SK-N-SH treated with all-trans-retinoic acid at 6 μM for 48 hours (cell line): ENCODE measurements around the gene SLC2A4.

Experiments used
- ATAC-seq: fragments of 200-7000 bp; cut with Tn5 transposase; 3 replicates; pipeline ENCODE4 v1.9.1; 2020; ENCODE audit warnings: mild to moderate bottlenecking, moderate library complexity
- ARNTL ChIP-seq: fragments of 450-650 bp; formaldehyde crosslinking; IDR thresholded peaks from 2 replicates; pipeline ENCODE4 v1.5.0; 2020; ENCODE audit warnings: low read depth, mild to moderate bottlenecking, moderate library complexity, borderline replicate concordance
- BACH2 ChIP-seq: fragments of 250-450 bp; sonication (Bioruptor Pico); IDR thresholded peaks from 2 replicates; pipeline ENCODE4 v1.9.0; 2021; ENCODE audit warnings: mild to moderate bottlenecking, borderline replicate concordance
- CSDC2 ChIP-seq: fragments of 250-450 bp; sonication (Bioruptor Pico); IDR thresholded peaks from 2 replicates; pipeline ENCODE4 v1.5.0; 2020; ENCODE audit warnings: mild to moderate bottlenecking, moderate library complexity
- ESRRG ChIP-seq: fragments of 250-450 bp; sonication (Bioruptor Pico); IDR thresholded peaks from 2 replicates; pipeline ENCODE4 v1.6.1; 2021; ENCODE audit warnings: mild to moderate bottlenecking
- GLIS3 ChIP-seq: fragments of 250-450 bp; sonication (Bioruptor Pico); IDR thresholded peaks from 2 replicates; pipeline ENCODE4 v1.5.0; 2020; ENCODE audit warnings: mild to moderate bottlenecking, moderate library complexity
- ISL1 ChIP-seq: fragments of 250-450 bp; sonication (Bioruptor Pico); IDR thresholded peaks from 2 replicates; pipeline ENCODE4 v2.1.2; 2022; ENCODE audit warnings: mild to moderate bottlenecking, moderate library complexity
- PPARA ChIP-seq: fragments of 250-450 bp; sonication (Bioruptor Pico); IDR thresholded peaks from 2 replicates; pipeline ENCODE4 v1.5.0; 2020; ENCODE audit warnings: mild to moderate bottlenecking, borderline replicate concordance
- RARB ChIP-seq: fragments of 250-450 bp; sonication (Bioruptor Pico); IDR thresholded peaks from 2 replicates; pipeline ENCODE4 v1.8.0; 2021; ENCODE audit warnings: mild to moderate bottlenecking, moderate library complexity
- SNAI2 ChIP-seq: fragments of 250-450 bp; sonication (Bioruptor Pico); IDR thresholded peaks from 2 replicates; pipeline ENCODE4 v1.5.0; 2020; ENCODE audit warnings: mild to moderate bottlenecking, moderate library complexity
- TCF4 ChIP-seq: fragments of 250-450 bp; sonication (Bioruptor Pico); IDR thresholded peaks from 2 replicates; pipeline ENCODE4 v1.8.0; 2021; ENCODE audit warnings: mild to moderate bottlenecking, moderate library complexity, borderline replicate concordance
- TOX ChIP-seq: fragments of 250-450 bp; sonication (Bioruptor Pico); IDR thresholded peaks from 2 replicates; pipeline ENCODE4 v1.8.0; 2021; ENCODE audit warnings: mild to moderate bottlenecking, moderate library complexity, borderline replicate concordance
- ZFP30 ChIP-seq: fragments of 450-650 bp; formaldehyde crosslinking; IDR thresholded peaks from 2 replicates; pipeline ENCODE4 v1.5.0; 2022; ENCODE audit warnings: mild to moderate bottlenecking, moderate library complexity
- ZNF565 ChIP-seq: fragments of 450-650 bp; formaldehyde crosslinking; conservative IDR thresholded peaks from 2 replicates; pipeline ENCODE4 v1.5.0; 2020; ENCODE audit warnings: low read depth, mild to moderate bottlenecking, moderate library complexity
- ZNF70 ChIP-seq: fragments of 450-650 bp; formaldehyde crosslinking; IDR thresholded peaks from 2 replicates; pipeline ENCODE4 v1.5.0; 2020; ENCODE audit warnings: mild to moderate bottlenecking, moderate library complexity
- TF ChIP-seq, protein P1 (sequence below): fragments of 250-450 bp; sonication (Bioruptor Pico); IDR thresholded peaks from 2 replicates; pipeline ENCODE4 v1.5.0; 2020; ENCODE audit warnings: mild to moderate bottlenecking, moderate library complexity
- TF ChIP-seq, protein P2 (sequence below): fragments of 250-450 bp; sonication (Bioruptor Pico); IDR thresholded peaks from 2 replicates; pipeline ENCODE4 v1.5.1; 2021; ENCODE audit warnings: mild to moderate bottlenecking, moderate library complexity
- TF ChIP-seq, protein P3 (sequence below): fragments of 250-450 bp; sonication (Bioruptor Pico); IDR thresholded peaks from 2 replicates; pipeline ENCODE4 v1.8.0; 2020; ENCODE audit warnings: mild to moderate bottlenecking, moderate library complexity, borderline replicate concordance
- TF ChIP-seq, protein P4 (sequence below): fragments of 250-450 bp; sonication (Bioruptor Pico); IDR thresholded peaks from 2 replicates; pipeline ENCODE4 v1.5.1; 2020; ENCODE audit warnings: low read depth, mild to moderate bottlenecking, moderate library complexity
- TF ChIP-seq, protein P5 (sequence below): fragments of 250-450 bp; sonication (Bioruptor Pico); IDR thresholded peaks from 2 replicates; pipeline ENCODE4 v1.8.0; 2021; ENCODE audit warnings: low read depth, mild to moderate bottlenecking, moderate library complexity, borderline replicate concordance

Gene SLC2A4

DNA sequence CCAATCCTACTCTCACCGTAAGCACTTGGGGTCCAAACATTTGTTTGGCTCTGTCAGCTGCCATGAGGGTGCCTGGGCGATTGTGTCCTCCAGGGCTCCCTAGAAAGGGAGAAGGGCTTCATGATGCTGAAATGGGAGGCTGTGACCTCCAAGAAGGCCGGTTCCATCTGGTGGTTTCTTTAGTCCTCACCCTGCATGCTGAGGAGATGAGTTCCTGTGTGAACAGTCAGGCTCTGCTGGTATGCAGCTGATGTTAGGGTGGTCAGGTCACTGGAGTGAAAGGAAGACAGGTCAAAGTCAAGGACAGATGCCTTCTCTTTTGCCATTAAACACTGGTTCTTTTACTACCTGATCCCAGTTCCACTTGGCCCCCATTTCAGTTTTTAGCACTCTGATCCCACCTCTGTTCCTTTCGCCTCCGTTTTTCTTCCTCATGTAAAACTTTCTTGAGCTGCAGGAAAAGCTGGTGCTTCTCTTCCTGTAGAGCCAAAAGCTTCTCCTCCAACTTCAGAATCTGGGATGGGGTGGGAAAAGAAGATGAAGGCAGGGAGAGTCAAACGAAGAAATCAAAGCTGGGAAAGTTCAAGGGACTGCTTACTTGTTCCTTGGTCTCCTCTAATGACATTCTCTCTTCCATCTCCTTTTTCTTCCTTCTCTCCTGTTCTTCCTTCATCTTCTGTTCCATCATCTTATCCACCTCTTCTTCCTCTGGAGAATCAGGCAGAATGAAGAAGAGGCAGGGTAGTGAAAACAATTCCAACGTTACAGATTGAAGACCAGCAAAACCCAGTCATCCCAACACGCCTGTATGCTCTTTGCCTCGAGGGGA, 32.6 kb downstream of the SLC2A4 start:
- ATAC-seq: peak; percentile 1; the same call in 1 of the 3 replicates

DNA sequence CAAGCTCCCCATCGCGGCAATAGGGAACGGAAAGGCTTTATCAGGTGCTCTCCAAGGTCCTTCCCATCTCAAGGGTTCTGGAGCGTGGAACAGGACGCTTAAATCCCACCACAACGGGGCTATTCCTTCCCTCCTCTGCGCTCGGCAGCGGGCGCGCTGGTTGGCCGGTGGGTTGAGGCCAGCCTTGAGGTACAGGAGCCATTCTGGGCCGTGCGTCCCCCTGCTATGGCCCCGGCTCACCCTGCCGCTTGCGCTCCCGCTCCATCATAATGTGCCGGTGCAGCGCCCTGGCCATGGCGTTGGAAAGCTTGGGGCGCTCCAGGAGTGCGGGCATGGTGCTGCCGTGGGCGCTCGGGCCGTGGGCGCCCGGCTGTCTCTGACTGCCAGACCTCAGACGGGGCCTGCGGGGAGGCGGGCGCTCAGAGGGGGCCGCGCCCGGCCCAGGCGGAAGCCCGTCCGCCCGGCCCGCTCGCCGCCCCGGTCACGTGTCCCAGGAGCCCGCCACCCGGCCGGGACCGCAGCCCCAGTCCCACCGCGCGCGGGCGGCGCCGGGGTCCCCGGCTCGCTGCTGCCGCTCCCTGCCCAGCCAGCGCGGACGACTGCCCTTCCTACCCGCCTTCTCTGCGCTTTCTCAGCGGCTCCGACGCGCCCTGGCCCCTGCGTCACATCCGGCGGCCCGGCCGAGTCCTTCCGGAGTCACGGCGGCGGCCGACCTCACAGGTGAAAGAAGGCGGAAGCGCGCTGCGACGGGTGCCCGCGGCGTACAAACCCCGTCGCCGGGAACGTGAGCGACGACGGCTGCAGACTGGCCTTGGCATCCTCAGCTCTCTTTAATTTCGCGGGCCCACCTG, 33.4 kb downstream of the SLC2A4 start, which contains the start of gene GPS2:
TSS of gene GPS2 (minus strand) at position 642 of the 851 bp plus-strand sequence. CDS start at position 334, 308 bp downstream.
- TF ChIP-seq PPARA (CRISPR knock-in tag) (no peak), GLIS3 (CRISPR knock-in tag) (0 out of 2 replicates have a peak, but pooled peaks have one; percentile 62)
- peak; percentile 83 for ATAC-seq

More for the DNA sequence above, 32.6 kb downstream of the SLC2A4 start:
- TF ChIP-seq RARB (CRISPR knock-in tag) (no peak), CSDC2 (CRISPR knock-in tag) (no peak), GLIS3 (CRISPR knock-in tag) (no peak), ZFP30 (CRISPR knock-in tag) (no peak), TOX (CRISPR knock-in tag) (no peak), ARNTL (CRISPR knock-in tag) (no peak), ISL1 (no peak), ZNF565 (CRISPR knock-in tag) (no peak), TCF4 (CRISPR knock-in tag) (no peak), ESRRG (CRISPR knock-in tag) (no peak), BACH2 (CRISPR knock-in tag) (no peak), ZNF70 (no peak), SNAI2 (CRISPR knock-in tag) (no peak)
- TF ChIP-seq, protein P1, sequence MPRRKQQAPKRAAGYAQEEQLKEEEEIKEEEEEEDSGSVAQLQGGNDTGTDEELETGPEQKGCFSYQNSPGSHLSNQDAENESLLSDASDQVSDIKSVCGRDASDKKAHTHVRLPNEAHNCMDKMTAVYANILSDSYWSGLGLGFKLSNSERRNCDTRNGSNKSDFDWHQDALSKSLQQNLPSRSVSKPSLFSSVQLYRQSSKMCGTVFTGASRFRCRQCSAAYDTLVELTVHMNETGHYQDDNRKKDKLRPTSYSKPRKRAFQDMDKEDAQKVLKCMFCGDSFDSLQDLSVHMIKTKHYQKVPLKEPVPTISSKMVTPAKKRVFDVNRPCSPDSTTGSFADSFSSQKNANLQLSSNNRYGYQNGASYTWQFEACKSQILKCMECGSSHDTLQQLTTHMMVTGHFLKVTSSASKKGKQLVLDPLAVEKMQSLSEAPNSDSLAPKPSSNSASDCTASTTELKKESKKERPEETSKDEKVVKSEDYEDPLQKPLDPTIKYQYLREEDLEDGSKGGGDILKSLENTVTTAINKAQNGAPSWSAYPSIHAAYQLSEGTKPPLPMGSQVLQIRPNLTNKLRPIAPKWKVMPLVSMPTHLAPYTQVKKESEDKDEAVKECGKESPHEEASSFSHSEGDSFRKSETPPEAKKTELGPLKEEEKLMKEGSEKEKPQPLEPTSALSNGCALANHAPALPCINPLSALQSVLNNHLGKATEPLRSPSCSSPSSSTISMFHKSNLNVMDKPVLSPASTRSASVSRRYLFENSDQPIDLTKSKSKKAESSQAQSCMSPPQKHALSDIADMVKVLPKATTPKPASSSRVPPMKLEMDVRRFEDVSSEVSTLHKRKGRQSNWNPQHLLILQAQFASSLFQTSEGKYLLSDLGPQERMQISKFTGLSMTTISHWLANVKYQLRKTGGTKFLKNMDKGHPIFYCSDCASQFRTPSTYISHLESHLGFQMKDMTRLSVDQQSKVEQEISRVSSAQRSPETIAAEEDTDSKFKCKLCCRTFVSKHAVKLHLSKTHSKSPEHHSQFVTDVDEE (CRISPR knock-in tag): no peak
- TF ChIP-seq, protein P2, sequence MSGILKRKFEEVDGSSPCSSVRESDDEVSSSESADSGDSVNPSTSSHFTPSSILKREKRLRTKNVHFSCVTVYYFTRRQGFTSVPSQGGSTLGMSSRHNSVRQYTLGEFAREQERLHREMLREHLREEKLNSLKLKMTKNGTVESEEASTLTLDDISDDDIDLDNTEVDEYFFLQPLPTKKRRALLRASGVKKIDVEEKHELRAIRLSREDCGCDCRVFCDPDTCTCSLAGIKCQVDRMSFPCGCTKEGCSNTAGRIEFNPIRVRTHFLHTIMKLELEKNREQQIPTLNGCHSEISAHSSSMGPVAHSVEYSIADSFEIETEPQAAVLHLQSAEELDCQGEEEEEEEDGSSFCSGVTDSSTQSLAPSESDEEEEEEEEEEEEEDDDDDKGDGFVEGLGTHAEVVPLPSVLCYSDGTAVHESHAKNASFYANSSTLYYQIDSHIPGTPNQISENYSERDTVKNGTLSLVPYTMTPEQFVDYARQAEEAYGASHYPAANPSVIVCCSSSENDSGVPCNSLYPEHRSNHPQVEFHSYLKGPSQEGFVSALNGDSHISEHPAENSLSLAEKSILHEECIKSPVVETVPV (CRISPR knock-in tag): no peak
- TF ChIP-seq, protein P3, sequence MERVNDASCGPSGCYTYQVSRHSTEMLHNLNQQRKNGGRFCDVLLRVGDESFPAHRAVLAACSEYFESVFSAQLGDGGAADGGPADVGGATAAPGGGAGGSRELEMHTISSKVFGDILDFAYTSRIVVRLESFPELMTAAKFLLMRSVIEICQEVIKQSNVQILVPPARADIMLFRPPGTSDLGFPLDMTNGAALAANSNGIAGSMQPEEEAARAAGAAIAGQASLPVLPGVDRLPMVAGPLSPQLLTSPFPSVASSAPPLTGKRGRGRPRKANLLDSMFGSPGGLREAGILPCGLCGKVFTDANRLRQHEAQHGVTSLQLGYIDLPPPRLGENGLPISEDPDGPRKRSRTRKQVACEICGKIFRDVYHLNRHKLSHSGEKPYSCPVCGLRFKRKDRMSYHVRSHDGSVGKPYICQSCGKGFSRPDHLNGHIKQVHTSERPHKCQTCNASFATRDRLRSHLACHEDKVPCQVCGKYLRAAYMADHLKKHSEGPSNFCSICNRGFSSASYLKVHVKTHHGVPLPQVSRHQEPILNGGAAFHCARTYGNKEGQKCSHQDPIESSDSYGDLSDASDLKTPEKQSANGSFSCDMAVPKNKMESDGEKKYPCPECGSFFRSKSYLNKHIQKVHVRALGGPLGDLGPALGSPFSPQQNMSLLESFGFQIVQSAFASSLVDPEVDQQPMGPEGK (CRISPR knock-in tag): no peak
- TF ChIP-seq, protein P4, sequence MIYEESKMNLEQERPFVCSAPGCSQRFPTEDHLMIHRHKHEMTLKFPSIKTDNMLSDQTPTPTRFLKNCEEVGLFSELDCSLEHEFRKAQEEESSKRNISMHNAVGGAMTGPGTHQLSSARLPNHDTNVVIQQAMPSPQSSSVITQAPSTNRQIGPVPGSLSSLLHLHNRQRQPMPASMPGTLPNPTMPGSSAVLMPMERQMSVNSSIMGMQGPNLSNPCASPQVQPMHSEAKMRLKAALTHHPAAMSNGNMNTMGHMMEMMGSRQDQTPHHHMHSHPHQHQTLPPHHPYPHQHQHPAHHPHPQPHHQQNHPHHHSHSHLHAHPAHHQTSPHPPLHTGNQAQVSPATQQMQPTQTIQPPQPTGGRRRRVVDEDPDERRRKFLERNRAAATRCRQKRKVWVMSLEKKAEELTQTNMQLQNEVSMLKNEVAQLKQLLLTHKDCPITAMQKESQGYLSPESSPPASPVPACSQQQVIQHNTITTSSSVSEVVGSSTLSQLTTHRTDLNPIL (CRISPR knock-in tag): no peak
- TF ChIP-seq, protein P5, sequence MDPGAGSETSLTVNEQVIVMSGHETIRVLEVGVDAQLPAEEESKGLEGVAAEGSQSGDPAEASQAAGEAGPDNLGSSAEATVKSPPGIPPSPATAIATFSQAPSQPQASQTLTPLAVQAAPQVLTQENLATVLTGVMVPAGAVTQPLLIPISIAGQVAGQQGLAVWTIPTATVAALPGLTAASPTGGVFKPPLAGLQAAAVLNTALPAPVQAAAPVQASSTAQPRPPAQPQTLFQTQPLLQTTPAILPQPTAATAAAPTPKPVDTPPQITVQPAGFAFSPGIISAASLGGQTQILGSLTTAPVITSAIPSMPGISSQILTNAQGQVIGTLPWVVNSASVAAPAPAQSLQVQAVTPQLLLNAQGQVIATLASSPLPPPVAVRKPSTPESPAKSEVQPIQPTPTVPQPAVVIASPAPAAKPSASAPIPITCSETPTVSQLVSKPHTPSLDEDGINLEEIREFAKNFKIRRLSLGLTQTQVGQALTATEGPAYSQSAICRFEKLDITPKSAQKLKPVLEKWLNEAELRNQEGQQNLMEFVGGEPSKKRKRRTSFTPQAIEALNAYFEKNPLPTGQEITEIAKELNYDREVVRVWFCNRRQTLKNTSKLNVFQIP (CRISPR knock-in tag): no peak
